Activated T-cell treated with anti-CD3 and anti-CD28 coated beads, Interleukin-2, amount 50 U/mL, for 24 hours (primary cell): ENCODE data around the gene STK32B.

Source experiments
- DNase-seq: peaks from one replicate; pipeline ENCODE4 v3.0.0-alpha.2; 2020
- H3K27ac Mint-ChIP-seq: 2 replicates; pipeline ENCODE4 v1.8.0; 2020; ENCODE audit warnings: mild to moderate bottlenecking, mixed read lengths
- H3K27me3 Mint-ChIP-seq: 2 replicates; pipeline ENCODE4 v1.8.0; 2020; ENCODE audit warnings: mixed read lengths
- H3K36me3 Mint-ChIP-seq: 2 replicates; pipeline ENCODE4 v1.8.0; 2020; ENCODE audit warnings: low read depth, mixed read lengths
- H3K4me1 Mint-ChIP-seq: 2 replicates; pipeline ENCODE4 v1.8.0; 2020; ENCODE audit warnings: low read depth, mixed read lengths
- H3K4me3 Mint-ChIP-seq: 2 replicates; pipeline ENCODE4 v1.8.0; 2020; ENCODE audit warnings: mild to moderate bottlenecking, moderate library complexity, mixed read lengths
- H3K9me3 Mint-ChIP-seq: 2 replicates; pipeline ENCODE4 v1.8.0; 2020; ENCODE audit warnings: mixed read lengths

Gene STK32B

GRCh38 chr4:5198656-5199541 is 147.6 kb downstream of the STK32B start:
- DNase-seq = no peak
- H3K36me3 Mint-ChIP-seq = no peaks in the 10 kb centered on the region
- H3K4me1 Mint-ChIP-seq = no peaks in the 10 kb centered on the region
- H3K4me3 Mint-ChIP-seq = no peak overlapping the region
- no peaks in the 10 kb centered on the region for H3K9me3 Mint-ChIP-seq
- no peaks in the 10 kb centered on the region for H3K27me3 Mint-ChIP-seq
- H3K27ac Mint-ChIP-seq = no peak overlapping the region

GRCh38 chr4:5199912-5200311 is 148.6 kb downstream of the STK32B start:
- no peak overlapping the region for H3K27ac Mint-ChIP-seq
- H3K27me3 Mint-ChIP-seq = no peaks in the 10 kb centered on the region
- H3K4me1 Mint-ChIP-seq = no peaks in the 10 kb centered on the region
- no peak for DNase-seq
- no peaks in the 10 kb centered on the region for H3K36me3 Mint-ChIP-seq
- H3K9me3 Mint-ChIP-seq = no peaks in the 10 kb centered on the region
- no peak overlapping the region for H3K4me3 Mint-ChIP-seq

- H3K27me3 Mint-ChIP-seq = no peaks in the 10 kb centered on the region
- H3K9me3 Mint-ChIP-seq = no peaks in the 10 kb centered on the region
- H3K4me1 Mint-ChIP-seq = no peaks in the 10 kb centered on the region
- no peaks in the 10 kb centered on the region for H3K36me3 Mint-ChIP-seq
- no peak overlapping the region for H3K4me3 Mint-ChIP-seq
- DNase-seq = no peak
- no peak overlapping the region for H3K27ac Mint-ChIP-seq
Measured at GRCh38 chr4:5200513-5200912, 149.2 kb downstream of the STK32B start.

- DNase-seq = no peak
- no peaks in the 10 kb centered on the region for H3K36me3 Mint-ChIP-seq
- no peaks in the 10 kb centered on the region for H3K4me1 Mint-ChIP-seq
- no peak overlapping the region for H3K27ac Mint-ChIP-seq
- no peak overlapping the region for H3K4me3 Mint-ChIP-seq
- no peaks in the 10 kb centered on the region for H3K27me3 Mint-ChIP-seq
- H3K9me3 Mint-ChIP-seq = no peaks in the 10 kb centered on the region
Measured at GRCh38 chr4:5203309-5203992, 152.2 kb downstream of the STK32B start.

- Mint-ChIP-seq H3K9me3 (no peaks in the 10 kb centered on the region), H3K27me3 (no peaks in the 10 kb centered on the region), H3K27ac (no peak overlapping the region), H3K4me1 (no peaks in the 10 kb centered on the region), H3K36me3 (no peaks in the 10 kb centered on the region), H3K4me3 (no peak overlapping the region)
- no peak for DNase-seq
Measured at GRCh38 chr4:5203993-5204310, 152.7 kb downstream of the STK32B start.

GRCh38 chr4:5204781-5205180 is 153.5 kb downstream of the STK32B start:
- H3K4me1 Mint-ChIP-seq = no peaks in the 10 kb centered on the region
- H3K27me3 Mint-ChIP-seq = no peaks in the 10 kb centered on the region
- H3K4me3 Mint-ChIP-seq = no peak overlapping the region
- no peak for DNase-seq
- H3K9me3 Mint-ChIP-seq = no peaks in the 10 kb centered on the region
- no peaks in the 10 kb centered on the region for H3K36me3 Mint-ChIP-seq
- H3K27ac Mint-ChIP-seq = no peak overlapping the region

GRCh38 chr4:5206016-5206790 is 154.9 kb downstream of the STK32B start:
- no peaks in the 10 kb centered on the region for H3K27me3 Mint-ChIP-seq
- no peaks in the 10 kb centered on the region for H3K9me3 Mint-ChIP-seq
- H3K4me1 Mint-ChIP-seq = no peaks in the 10 kb centered on the region
- no peak overlapping the region for H3K27ac Mint-ChIP-seq
- no peak for DNase-seq
- no peaks in the 10 kb centered on the region for H3K36me3 Mint-ChIP-seq
- H3K4me3 Mint-ChIP-seq = no peak overlapping the region

GRCh38 chr4:5209862-5210261 is 158.6 kb downstream of the STK32B start:
- H3K27me3 Mint-ChIP-seq = no peaks in the 10 kb centered on the region

GRCh38 chr4:5211282-5211839 is 160.1 kb downstream of the STK32B start:
- Mint-ChIP-seq H3K36me3 (no peaks in the 10 kb centered on the region), H3K4me1 (no peaks in the 10 kb centered on the region), H3K4me3 (no peak overlapping the region), H3K27ac (no peak overlapping the region), H3K9me3 (no peaks in the 10 kb centered on the region), H3K27me3 (no peaks in the 10 kb centered on the region)
- no peak for DNase-seq

More at GRCh38 chr4:5209862-5210261, 158.6 kb downstream of the STK32B start:
- Mint-ChIP-seq H3K36me3 (no peaks in the 10 kb centered on the region), H3K4me3 (no peak overlapping the region), H3K9me3 (no peaks in the 10 kb centered on the region), H3K27ac (no peak overlapping the region), H3K4me1 (no peaks in the 10 kb centered on the region)
- DNase-seq = no peak

- no peaks in the 10 kb centered on the region for H3K27me3 Mint-ChIP-seq
- no peaks in the 10 kb centered on the region for H3K4me1 Mint-ChIP-seq
- no peak overlapping the region for H3K27ac Mint-ChIP-seq
- H3K9me3 Mint-ChIP-seq = no peaks in the 10 kb centered on the region
- H3K4me3 Mint-ChIP-seq = no peak overlapping the region
- no peak for DNase-seq
- no peaks in the 10 kb centered on the region for H3K36me3 Mint-ChIP-seq
Measured at GRCh38 chr4:5212255-5213013, 161.2 kb downstream of the STK32B start.

GRCh38 chr4:5213087-5213595 is 161.9 kb downstream of the STK32B start:
- Mint-ChIP-seq H3K36me3 (no peaks in the 10 kb centered on the region), H3K27ac (no peak overlapping the region), H3K4me3 (no peak overlapping the region), H3K27me3 (no peaks in the 10 kb centered on the region), H3K9me3 (no peaks in the 10 kb centered on the region), H3K4me1 (no peaks in the 10 kb centered on the region)
- DNase-seq = no peak

GRCh38 chr4:5215321-5215720 is 164.0 kb downstream of the STK32B start:
- H3K27me3 Mint-ChIP-seq = no peaks in the 10 kb centered on the region
- no peaks in the 10 kb centered on the region for H3K36me3 Mint-ChIP-seq
- no peaks in the 10 kb centered on the region for H3K4me1 Mint-ChIP-seq
- H3K27ac Mint-ChIP-seq = no peak overlapping the region
- H3K9me3 Mint-ChIP-seq = peaks cover 3% of the 10 kb centered on the region
- H3K4me3 Mint-ChIP-seq = no peak overlapping the region
- no peak for DNase-seq

- Mint-ChIP-seq H3K4me1 (no peaks in the 10 kb centered on the region), H3K36me3 (no peaks in the 10 kb centered on the region), H3K27me3 (no peaks in the 10 kb centered on the region), H3K27ac (no peak overlapping the region), H3K4me3 (no peak overlapping the region), H3K9me3 (peaks cover 22% of the 10 kb centered on the region)
- no peak for DNase-seq
Measured at GRCh38 chr4:5217421-5217820, 166.1 kb downstream of the STK32B start.
